Measurements from ENCODE around the gene TAMALIN.

Gene TAMALIN

GRCh38 chr12:52003591-52003990 is 3.2 kb upstream of the TAMALIN start:
- H4K20me1 ChIP-seq (ENCODE audit: insufficient read depth, low read length): peaks cover 17% of the 10 kb centered on the region
- no peaks in the 10 kb centered on the region for H3K9me3 ChIP-seq (ENCODE audit: insufficient read depth, low read length, severe bottlenecking)
- H3K27ac ChIP-seq (ENCODE audit: low read length): no peak overlapping the region
- peaks cover 29% of the 10 kb centered on the region for H3K4me1 ChIP-seq (ENCODE audit: insufficient read depth, low read length)
- H3K4me2 ChIP-seq (ENCODE audit: insufficient read depth, low read length): no peak overlapping the region
- H3K4me3 ChIP-seq (ENCODE audit: low read depth in 1 of 2, low read length in 2 of 2): no peak overlapping the region
- H3K9ac ChIP-seq (ENCODE audit: low read depth, low read length): no peak overlapping the region
- DNase-seq (peak; percentile 67), ATAC-seq (ENCODE audit: insufficient read depth, low read depth) (peak; percentile 63)
- TF ChIP-seq, protein P1, sequence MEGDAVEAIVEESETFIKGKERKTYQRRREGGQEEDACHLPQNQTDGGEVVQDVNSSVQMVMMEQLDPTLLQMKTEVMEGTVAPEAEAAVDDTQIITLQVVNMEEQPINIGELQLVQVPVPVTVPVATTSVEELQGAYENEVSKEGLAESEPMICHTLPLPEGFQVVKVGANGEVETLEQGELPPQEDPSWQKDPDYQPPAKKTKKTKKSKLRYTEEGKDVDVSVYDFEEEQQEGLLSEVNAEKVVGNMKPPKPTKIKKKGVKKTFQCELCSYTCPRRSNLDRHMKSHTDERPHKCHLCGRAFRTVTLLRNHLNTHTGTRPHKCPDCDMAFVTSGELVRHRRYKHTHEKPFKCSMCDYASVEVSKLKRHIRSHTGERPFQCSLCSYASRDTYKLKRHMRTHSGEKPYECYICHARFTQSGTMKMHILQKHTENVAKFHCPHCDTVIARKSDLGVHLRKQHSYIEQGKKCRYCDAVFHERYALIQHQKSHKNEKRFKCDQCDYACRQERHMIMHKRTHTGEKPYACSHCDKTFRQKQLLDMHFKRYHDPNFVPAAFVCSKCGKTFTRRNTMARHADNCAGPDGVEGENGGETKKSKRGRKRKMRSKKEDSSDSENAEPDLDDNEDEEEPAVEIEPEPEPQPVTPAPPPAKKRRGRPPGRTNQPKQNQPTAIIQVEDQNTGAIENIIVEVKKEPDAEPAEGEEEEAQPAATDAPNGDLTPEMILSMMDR (IDR thresholded peaks at IDR 0.05; ENCODE audit: borderline replicate concordance, extremely low read depth, low read length, poor library complexity, severe bottlenecking): no peak
- no peak for TF ChIP-seq EZH2 (IDR thresholded peaks at IDR 0.05; ENCODE audit: borderline replicate concordance, low read depth, low read length, severe bottlenecking)
- no peaks in the 10 kb centered on the region; the same call in 1 of the 2 replicates for H3K36me3 ChIP-seq (ENCODE audit: insufficient read depth, low read length)
- H2AFZ ChIP-seq (ENCODE audit: low read depth, low read length): no peak overlapping the region
- no peaks in the 10 kb centered on the region for H3K79me2 ChIP-seq (ENCODE audit: insufficient read depth, low read length)
- peaks cover 32% of the 10 kb centered on the region for H3K27me3 ChIP-seq (ENCODE audit: insufficient read depth, low read length, poor library complexity)

GRCh38 chr12:52004042-52004648 is 2.6 kb upstream of the TAMALIN start:
- H3K9me3 ChIP-seq (ENCODE audit: insufficient read depth, low read length, severe bottlenecking): no peaks in the 10 kb centered on the region
- H2AFZ ChIP-seq (ENCODE audit: low read depth, low read length): no peak overlapping the region
- H3K36me3 ChIP-seq (ENCODE audit: insufficient read depth, low read length): no peaks in the 10 kb centered on the region; the same call in 1 of the 2 replicates
- TF ChIP-seq, protein P1 (IDR thresholded peaks at IDR 0.05; ENCODE audit: borderline replicate concordance, extremely low read depth, low read length, poor library complexity, severe bottlenecking): peak; percentile 63
- no peak for TF ChIP-seq EZH2 (IDR thresholded peaks at IDR 0.05; ENCODE audit: borderline replicate concordance, low read depth, low read length, severe bottlenecking)
- no peaks in the 10 kb centered on the region for H3K79me2 ChIP-seq (ENCODE audit: insufficient read depth, low read length)
- DNase-seq (no peak), ATAC-seq (ENCODE audit: insufficient read depth, low read depth) (no peak)
- peaks cover 17% of the 10 kb centered on the region for H4K20me1 ChIP-seq (ENCODE audit: insufficient read depth, low read length)
- peaks cover 29% of the 10 kb centered on the region for H3K4me1 ChIP-seq (ENCODE audit: insufficient read depth, low read length)
- no peak overlapping the region for H3K9ac ChIP-seq (ENCODE audit: low read depth, low read length)
- H3K4me3 ChIP-seq (ENCODE audit: low read depth in 1 of 2, low read length in 2 of 2): no peak overlapping the region
- no peak overlapping the region for H3K4me2 ChIP-seq (ENCODE audit: insufficient read depth, low read length)
- H3K27me3 ChIP-seq (ENCODE audit: insufficient read depth, low read length, poor library complexity): peaks cover 38% of the 10 kb centered on the region
- H3K27ac ChIP-seq (ENCODE audit: low read length): no peak overlapping the region

DNA sequence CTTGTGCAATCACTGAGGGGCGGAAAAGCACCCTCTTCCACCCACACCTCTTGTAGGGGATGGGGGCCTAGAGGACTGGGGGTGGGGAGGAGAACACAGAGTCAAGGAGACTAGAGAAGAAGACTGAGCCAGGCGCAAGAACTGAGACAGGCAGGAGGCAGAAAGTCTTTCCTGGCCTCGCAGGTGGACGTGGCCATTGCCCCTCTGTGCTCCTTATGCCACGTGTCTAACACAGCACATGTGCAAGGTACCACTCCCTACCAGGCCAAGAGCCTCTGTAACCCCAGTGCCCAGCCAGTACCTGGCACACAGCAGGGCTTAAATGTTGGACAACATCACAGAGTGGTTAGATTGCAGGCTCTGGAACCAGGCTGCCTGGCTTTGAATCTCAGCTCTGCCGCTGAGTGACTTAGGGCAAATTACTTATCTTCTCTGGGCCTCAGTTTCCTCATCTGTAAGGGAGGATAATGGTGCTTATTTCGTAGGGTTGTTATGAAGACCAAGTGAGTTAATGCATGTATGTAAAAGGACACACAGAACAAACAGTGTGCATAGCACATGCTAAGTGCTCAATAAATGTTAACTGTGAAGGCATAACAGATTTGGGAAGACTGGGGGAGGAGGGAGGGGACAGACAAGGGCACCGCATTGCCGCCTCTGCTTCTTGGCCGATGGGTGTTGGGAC is 1.4 kb upstream of the TAMALIN start:
- no peak overlapping the region for H3K27ac ChIP-seq (ENCODE audit: low read length)
- peaks cover 29% of the 10 kb centered on the region for H3K4me1 ChIP-seq (ENCODE audit: insufficient read depth, low read length)
- peaks cover 38% of the 10 kb centered on the region for H3K27me3 ChIP-seq (ENCODE audit: insufficient read depth, low read length, poor library complexity)
- H3K36me3 ChIP-seq (ENCODE audit: insufficient read depth, low read length): no peaks in the 10 kb centered on the region
- H4K20me1 ChIP-seq (ENCODE audit: insufficient read depth, low read length): peaks cover 17% of the 10 kb centered on the region
- H3K9me3 ChIP-seq (ENCODE audit: insufficient read depth, low read length, severe bottlenecking): no peaks in the 10 kb centered on the region
- no peak for DNase-seq
- ATAC-seq (ENCODE audit: insufficient read depth, low read depth): no peak
- H3K4me2 ChIP-seq (ENCODE audit: insufficient read depth, low read length): no peak overlapping the region
- H3K9ac ChIP-seq (ENCODE audit: low read depth, low read length): no peak overlapping the region
- no peak overlapping the region for H3K4me3 ChIP-seq (ENCODE audit: low read depth in 1 of 2, low read length in 2 of 2)
- H3K79me2 ChIP-seq (ENCODE audit: insufficient read depth, low read length): no peaks in the 10 kb centered on the region
- no peak overlapping the region for H2AFZ ChIP-seq (ENCODE audit: low read depth, low read length)
- TF ChIP-seq, protein P1 (IDR thresholded peaks at IDR 0.05; ENCODE audit: borderline replicate concordance, extremely low read depth, low read length, poor library complexity, severe bottlenecking): no peak
- no peak for TF ChIP-seq EZH2 (IDR thresholded peaks at IDR 0.05; ENCODE audit: borderline replicate concordance, low read depth, low read length, severe bottlenecking)

Measured in DND-41 (cell line).